HG03571 (cell line): ENCODE measurements around the gene RND3.

Source experiments
- ATAC-seq: cut with Tn5 transposase; IDR thresholded peaks from one replicate; pipeline ENCODE4 v1.9.1; 2021; ENCODE audit not compliant: unreplicated experiment

RND3 gene

GRCh38 chr2:150494234-150494945, 6.9 kb upstream of the RND3 start:
- ATAC-seq: no peak

GRCh38 chr2:150491943-150492342, 4.5 kb upstream of the RND3 start:
- no peak for ATAC-seq

- no peak for ATAC-seq
Observed at GRCh38 chr2:150491430-150491829, 4.0 kb upstream of the RND3 start.

GRCh38 chr2:150490466-150490865, 3.0 kb upstream of the RND3 start:
- no peak for ATAC-seq

- ATAC-seq: no peak
Observed at GRCh38 chr2:150486539-150487484, 655 bp downstream of the RND3 start.

GRCh38 chr2:150485871-150486538, 1.5 kb downstream of the RND3 start:
- ATAC-seq: no peak

- no peak for ATAC-seq
Observed at GRCh38 chr2:150485114-150485870, 2.2 kb downstream of the RND3 start.

GRCh38 chr2:150484461-150485021, 2.9 kb downstream of the RND3 start:
- no peak for ATAC-seq

- ATAC-seq: no peak
Observed at GRCh38 chr2:150484006-150484405, 3.5 kb downstream of the RND3 start.

GRCh38 chr2:150483532-150483931, 3.9 kb downstream of the RND3 start:
- ATAC-seq: no peak

- no peak for ATAC-seq
Observed at GRCh38 chr2:150482667-150483400, 4.6 kb downstream of the RND3 start.

- no peak for ATAC-seq
Observed at GRCh38 chr2:150482111-150482510, 5.4 kb downstream of the RND3 start.

- no peak for ATAC-seq
Observed at GRCh38 chr2:150480971-150481830, 6.3 kb downstream of the RND3 start.

GRCh38 chr2:150480241-150480640, 7.2 kb downstream of the RND3 start:
- ATAC-seq: no peak

GRCh38 chr2:150479075-150479915, 8.2 kb downstream of the RND3 start:
- no peak for ATAC-seq

- ATAC-seq: no peak
Observed at GRCh38 chr2:150478200-150478974, 9.1 kb downstream of the RND3 start.

GRCh38 chr2:150477347-150477746, 10.1 kb downstream of the RND3 start:
- ATAC-seq: no peak
